Tibial nerve (tissue), 4 donors: Measurements from ENCODE around the gene GGA1.

Source experiments
- EP300 ChIP-seq, 2 donors: sonication (generic); formaldehyde crosslinking; IDR thresholded peaks; one replicate each; pipeline ENCODE4 v1.6.1; 2017; ENCODE audit warnings: antibody characterized with exemption in 2 of 2, mild to moderate bottlenecking in 1 of 2
- POLR2A ChIP-seq, 2 donors: fragments of 450-650 bp; IDR thresholded peaks; one replicate each; pipeline ENCODE4 v1.6.1; 2017; ENCODE audit warnings: antibody characterized with exemption in 2 of 2, mild to moderate bottlenecking in 2 of 2, moderate library complexity in 2 of 2
- TF ChIP-seq, protein P1 (sequence below), 5 experiments: fragments of 200-600 bp in 3 of 5; fragments of 450-650 bp in 2 of 5; sonication (generic) in 3 of 5; IDR thresholded peaks; one replicate each; pipeline ENCODE4 v1.5.1; 2016 to 2019; ENCODE audit warnings: antibody characterized with exemption in 5 of 5, mild to moderate bottlenecking in 3 of 5, moderate library complexity in 2 of 5

DNA sequence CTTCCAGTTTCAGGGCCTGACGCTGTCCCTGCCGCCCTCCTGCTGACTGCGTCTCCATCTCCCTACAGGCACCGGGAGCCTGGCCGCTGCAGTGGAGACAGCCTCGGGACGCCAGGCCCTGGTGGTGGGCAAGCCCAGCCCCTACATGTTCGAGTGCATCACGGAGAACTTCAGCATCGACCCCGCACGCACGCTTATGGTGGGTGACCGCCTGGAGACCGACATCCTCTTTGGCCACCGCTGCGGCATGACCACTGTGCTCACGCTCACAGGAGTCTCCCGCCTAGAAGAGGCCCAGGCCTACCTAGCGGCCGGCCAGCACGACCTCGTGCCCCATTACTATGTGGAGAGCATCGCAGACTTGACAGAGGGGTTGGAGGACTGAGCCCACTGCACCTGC lies 56.9 kb downstream of the GGA1 start:
- TF ChIP-seq, protein P1, sequence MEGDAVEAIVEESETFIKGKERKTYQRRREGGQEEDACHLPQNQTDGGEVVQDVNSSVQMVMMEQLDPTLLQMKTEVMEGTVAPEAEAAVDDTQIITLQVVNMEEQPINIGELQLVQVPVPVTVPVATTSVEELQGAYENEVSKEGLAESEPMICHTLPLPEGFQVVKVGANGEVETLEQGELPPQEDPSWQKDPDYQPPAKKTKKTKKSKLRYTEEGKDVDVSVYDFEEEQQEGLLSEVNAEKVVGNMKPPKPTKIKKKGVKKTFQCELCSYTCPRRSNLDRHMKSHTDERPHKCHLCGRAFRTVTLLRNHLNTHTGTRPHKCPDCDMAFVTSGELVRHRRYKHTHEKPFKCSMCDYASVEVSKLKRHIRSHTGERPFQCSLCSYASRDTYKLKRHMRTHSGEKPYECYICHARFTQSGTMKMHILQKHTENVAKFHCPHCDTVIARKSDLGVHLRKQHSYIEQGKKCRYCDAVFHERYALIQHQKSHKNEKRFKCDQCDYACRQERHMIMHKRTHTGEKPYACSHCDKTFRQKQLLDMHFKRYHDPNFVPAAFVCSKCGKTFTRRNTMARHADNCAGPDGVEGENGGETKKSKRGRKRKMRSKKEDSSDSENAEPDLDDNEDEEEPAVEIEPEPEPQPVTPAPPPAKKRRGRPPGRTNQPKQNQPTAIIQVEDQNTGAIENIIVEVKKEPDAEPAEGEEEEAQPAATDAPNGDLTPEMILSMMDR (IDR thresholded peaks at IDR 0.05) = no peak
- TF ChIP-seq POLR2A (IDR thresholded peaks at IDR 0.05) (no peak), EP300 (IDR thresholded peaks at IDR 0.05) (no peak)
